Stimulated activated CD4-positive, alpha-beta T cell treated with anti-CD3 and anti-CD28 coated beads, Interleukin-12 subunit alpha, Interleukin-12 subunit beta, amount 100 ng/mL, for 4 hours (primary cell): ENCODE data around the gene EIF4EBP2.

Experiments used
- DNase-seq: peaks from one replicate; pipeline ENCODE4 v3.0.0-alpha.2; 2020

The EIF4EBP2 gene

DNA sequence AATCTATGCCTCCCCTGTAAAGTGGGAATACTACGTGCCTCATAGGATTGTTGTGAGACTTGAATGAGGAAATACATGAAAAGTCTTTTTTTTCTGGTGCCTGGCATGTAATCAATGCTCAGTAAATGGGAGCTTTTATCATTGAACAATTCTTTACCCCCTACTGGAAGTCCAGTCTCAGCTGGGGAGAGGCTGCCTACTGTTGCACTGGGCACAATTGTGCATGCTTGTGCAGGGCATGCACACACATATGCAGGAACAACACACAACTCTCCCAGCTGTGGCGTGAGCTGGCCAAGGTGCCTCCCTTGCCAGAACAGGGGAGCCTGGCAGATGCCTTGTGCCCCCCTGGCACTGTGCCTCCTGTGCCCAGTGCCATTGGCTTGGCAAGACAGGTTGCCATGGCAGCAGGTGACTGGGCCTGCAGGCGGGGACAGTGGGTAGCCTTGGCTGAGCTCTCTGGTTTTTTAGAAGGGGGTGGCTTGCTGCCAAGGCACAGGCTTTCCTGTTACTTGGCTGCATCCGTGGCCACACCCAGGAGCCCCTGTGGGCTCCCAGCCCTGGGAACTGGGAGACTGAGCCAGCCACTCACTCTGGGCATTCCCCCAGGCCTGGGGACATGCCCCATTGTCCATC lies 58.5 kb downstream of the EIF4EBP2 start:
- no peak for DNase-seq

GRCh38 chr10:70465278-70465677 lies 61.3 kb downstream of the EIF4EBP2 start:
- no peak for DNase-seq

- DNase-seq, result no peak
These were observed 61.9 kb downstream of the EIF4EBP2 start for GRCh38 chr10:70465832-70466231.

DNA sequence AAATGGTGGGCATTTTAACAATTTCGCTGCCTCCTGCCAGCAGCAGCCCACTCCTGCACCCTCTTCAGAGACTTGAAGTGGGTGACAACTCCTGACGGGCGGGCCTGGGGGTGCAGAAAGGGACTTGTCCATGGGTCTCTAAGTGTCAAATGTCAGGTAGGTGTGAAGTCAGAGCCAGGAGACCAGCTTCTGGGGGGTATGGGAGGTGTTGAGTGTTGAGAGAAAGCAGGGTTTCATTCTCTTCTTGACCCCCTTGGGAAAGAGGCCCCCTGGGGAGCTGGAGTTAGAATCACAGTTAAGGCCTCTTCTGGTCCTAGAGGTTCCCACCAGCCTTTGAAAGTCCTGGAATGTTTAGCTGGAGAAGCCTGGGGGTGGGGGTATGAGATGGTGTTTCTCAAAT lies 63.0 kb downstream of the EIF4EBP2 start:
- no peak for DNase-seq

GRCh38 chr10:70472799-70473454 lies 69.0 kb downstream of the EIF4EBP2 start:
- no peak for DNase-seq

DNA sequence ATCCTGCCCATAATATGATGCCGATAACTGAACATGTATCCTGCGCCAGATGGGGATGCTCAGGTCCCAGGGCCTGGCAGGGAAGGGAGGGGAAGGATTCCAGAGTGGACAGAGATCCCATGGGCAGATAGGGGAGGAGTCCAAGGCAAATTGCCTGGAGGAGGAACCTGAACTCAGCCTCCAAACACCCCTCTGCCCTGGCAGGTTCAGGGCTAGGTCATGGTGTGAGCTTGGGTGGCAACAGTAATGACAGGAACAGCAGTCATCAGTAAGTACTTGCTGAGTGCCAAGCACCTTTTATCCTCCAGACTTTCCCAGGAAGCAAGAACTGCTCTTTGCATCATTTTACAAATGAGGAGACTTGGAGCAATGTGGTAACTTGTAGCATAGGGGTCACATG lies 70.8 kb downstream of the EIF4EBP2 start:
- no peak for DNase-seq

- DNase-seq, result no peak
These were observed 71.7 kb downstream of the EIF4EBP2 start for GRCh38 chr10:70475661-70476060.

- DNase-seq, result no peak
These were observed 72.5 kb downstream of the EIF4EBP2 start for GRCh38 chr10:70476249-70477035.

- peak; percentile 64 for DNase-seq
These were observed 73.8 kb downstream of the EIF4EBP2 start for GRCh38 chr10:70477661-70478162.
